ENCODE measurements around the gene TTC12. TPM values are rescaled to one million over a fixed set of nuclear protein-coding genes. Genes with fewer than 3 reads are reported as not detected.
"Not testable (repeated sequence)": the region's sequence is repeated elsewhere in the genome, so short reads cannot be mapped to it uniquely, and the experiment has no call there.

Gene TTC12
- total and polyA plus RNA-seq, 9 donors: 8.1 to 32.5 (median 25.8) TPM

GRCh38 chr11:113289431-113290187 lies 24.8 kb upstream of the TTC12 start:
- TF ChIP-seq, protein P1, sequence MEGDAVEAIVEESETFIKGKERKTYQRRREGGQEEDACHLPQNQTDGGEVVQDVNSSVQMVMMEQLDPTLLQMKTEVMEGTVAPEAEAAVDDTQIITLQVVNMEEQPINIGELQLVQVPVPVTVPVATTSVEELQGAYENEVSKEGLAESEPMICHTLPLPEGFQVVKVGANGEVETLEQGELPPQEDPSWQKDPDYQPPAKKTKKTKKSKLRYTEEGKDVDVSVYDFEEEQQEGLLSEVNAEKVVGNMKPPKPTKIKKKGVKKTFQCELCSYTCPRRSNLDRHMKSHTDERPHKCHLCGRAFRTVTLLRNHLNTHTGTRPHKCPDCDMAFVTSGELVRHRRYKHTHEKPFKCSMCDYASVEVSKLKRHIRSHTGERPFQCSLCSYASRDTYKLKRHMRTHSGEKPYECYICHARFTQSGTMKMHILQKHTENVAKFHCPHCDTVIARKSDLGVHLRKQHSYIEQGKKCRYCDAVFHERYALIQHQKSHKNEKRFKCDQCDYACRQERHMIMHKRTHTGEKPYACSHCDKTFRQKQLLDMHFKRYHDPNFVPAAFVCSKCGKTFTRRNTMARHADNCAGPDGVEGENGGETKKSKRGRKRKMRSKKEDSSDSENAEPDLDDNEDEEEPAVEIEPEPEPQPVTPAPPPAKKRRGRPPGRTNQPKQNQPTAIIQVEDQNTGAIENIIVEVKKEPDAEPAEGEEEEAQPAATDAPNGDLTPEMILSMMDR (IDR thresholded peaks at IDR 0.05): peak; percentile 78 to 87 (median 82)
- no peak for TF ChIP-seq POLR2A (IDR thresholded peaks at IDR 0.05)
- H3K36me3 ChIP-seq: no peaks in the 10 kb centered on the region
- no peak overlapping the region for H3K27ac ChIP-seq
- WGBS, 3 donors: 49 to 59% (median 58%) methylated on average over 10 of the region's 10 CpGs
- no peaks in the 10 kb centered on the region for H3K27me3 ChIP-seq
- H3K4me1 ChIP-seq (ENCODE audit: insufficient read depth): no peaks in the 10 kb centered on the region
- H3K9me3 ChIP-seq: no peaks in the 10 kb centered on the region
- peak; percentile 42 to 82 (median 64) for DNase-seq
- intact Hi-C loops (cut with DNase I): loop anchor here in 3 of 4 donors (5.0 to 10.0 kb wide), 5 partner anchors 702 to 1075 kb away; no protein-coding TSS in a partner anchor
- H3K4me3 ChIP-seq: no peak overlapping the region

DNA sequence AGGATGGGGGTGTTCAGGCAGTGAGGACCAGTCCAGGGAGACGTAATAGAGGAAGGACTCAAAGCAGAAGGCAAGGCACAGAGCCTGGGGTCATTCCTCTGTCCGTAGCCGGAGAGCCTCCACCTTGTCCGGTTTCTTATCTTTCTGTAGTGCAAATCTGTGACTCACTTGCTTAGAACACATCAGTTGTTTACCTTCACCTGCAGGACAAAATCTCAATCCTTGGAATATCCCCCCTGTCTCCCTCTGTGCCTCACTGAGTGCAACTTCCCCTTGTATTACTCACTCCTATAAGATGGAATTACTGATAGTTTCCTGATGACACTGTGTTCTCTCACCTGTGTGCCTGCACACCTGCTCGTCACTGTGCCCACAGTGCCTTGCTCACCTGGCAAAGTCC lies 20.4 kb upstream of the TTC12 start:
- intact Hi-C loops (cut with DNase I): loop anchor here in 2 of 4 donors (10.0 kb wide), 2 partner anchors 709 to 1079 kb away; no protein-coding TSS in a partner anchor
- Histone ChIP-seq H3K27ac (no peak overlapping the region), H3K36me3 (no peaks in the 10 kb centered on the region), H3K27me3 (no peaks in the 10 kb centered on the region), H3K4me3 (no peak overlapping the region), H3K4me1 (ENCODE audit: insufficient read depth) (peaks cover 6% of the 10 kb centered on the region), H3K9me3 (no peaks in the 10 kb centered on the region)
- TF ChIP-seq, protein P1 (IDR thresholded peaks at IDR 0.05): no peak
- TF ChIP-seq EP300 (IDR thresholded peaks at IDR 0.05) (no peak), POLR2A (IDR thresholded peaks at IDR 0.05) (no peak)
- WGBS, 3 donors: 70 to 90% (median 85%) methylated on average over 5 of the region's 5 CpGs
- DNase-seq: no peak

GRCh38 chr11:113295993-113296392 lies 18.4 kb upstream of the TTC12 start:
- Histone ChIP-seq H3K4me3 (no peak overlapping the region), H3K27me3 (no peaks in the 10 kb centered on the region), H3K36me3 (no peaks in the 10 kb centered on the region), H3K9me3 (no peaks in the 10 kb centered on the region), H3K27ac (no peak overlapping the region), H3K4me1 (ENCODE audit: insufficient read depth) (peaks cover 6% of the 10 kb centered on the region)
- intact Hi-C loops (cut with DNase I): loop anchor here in 2 of 4 donors (10.0 kb wide), 2 partner anchors 711 to 1081 kb away; no protein-coding TSS in a partner anchor
- no peak for TF ChIP-seq EP300 (IDR thresholded peaks at IDR 0.05)
- TF ChIP-seq POLR2A (IDR thresholded peaks at IDR 0.05): no peak
- TF ChIP-seq, protein P1 (IDR thresholded peaks at IDR 0.05): no peak
- DNase-seq: no peak
- 56 to 71% (median 66%) methylated on average over 7 of the region's 7 CpGs for WGBS, 3 donors

DNA sequence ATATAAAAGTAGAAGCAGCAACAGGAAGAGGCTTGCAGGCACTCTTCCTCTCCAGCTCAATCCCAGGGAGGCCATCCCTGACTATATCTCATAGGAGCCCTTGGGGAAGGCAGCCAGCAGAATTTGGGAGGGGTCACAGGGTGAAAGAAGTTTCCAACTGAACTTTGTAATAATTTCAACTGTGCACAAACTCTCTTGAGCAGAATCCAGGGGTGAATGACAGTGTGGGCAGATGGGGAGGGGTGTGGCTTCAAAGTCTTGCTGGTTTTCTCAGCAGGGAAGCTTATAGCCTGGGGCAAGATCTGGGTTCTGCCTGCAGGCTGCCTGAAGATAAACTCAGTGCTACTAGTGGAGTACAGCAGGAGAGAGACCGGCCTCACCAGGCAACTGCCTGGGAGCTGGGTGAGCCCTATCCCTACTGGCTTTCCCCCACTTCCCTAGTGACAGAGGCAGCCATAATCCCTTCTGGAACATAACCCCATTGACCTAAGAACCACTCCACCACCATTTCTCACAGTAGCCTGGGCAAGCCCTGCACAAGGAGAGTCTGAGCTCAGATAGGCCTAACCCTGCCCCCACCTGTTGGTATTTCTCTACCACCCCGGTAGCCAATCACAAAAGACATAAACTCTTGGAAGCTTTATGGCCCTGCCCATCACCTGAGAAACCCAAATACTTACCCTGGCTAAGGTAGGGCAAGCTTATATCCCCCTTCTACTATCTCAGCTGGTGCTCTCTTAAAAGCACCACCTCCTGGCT lies 17.8 kb upstream of the TTC12 start:
- TF ChIP-seq, protein P1 (IDR thresholded peaks at IDR 0.05): no peak
- TF ChIP-seq POLR2A (IDR thresholded peaks at IDR 0.05): no peak
- no peak for TF ChIP-seq EP300 (IDR thresholded peaks at IDR 0.05)
- DNase-seq: peak; percentile 38 to 69 (median 64)
- intact Hi-C loops (cut with DNase I): loop anchor here in 2 of 4 donors (10.0 kb wide), 2 partner anchors 712 to 1082 kb away; no protein-coding TSS in a partner anchor
- Histone ChIP-seq H3K27ac (peak overlapping the region in 1 of 2 donors; percentile 7), H3K36me3 (no peaks in the 10 kb centered on the region), H3K4me3 (no peak overlapping the region), H3K9me3 (no peaks in the 10 kb centered on the region), H3K27me3 (no peaks in the 10 kb centered on the region), H3K4me1 (ENCODE audit: insufficient read depth) (peaks cover 6% of the 10 kb centered on the region)
- WGBS, 3 donors: 63 to 88% (median 80%) methylated on average over 2 of the region's 2 CpGs

- H3K36me3 ChIP-seq; H3K27me3 ChIP-seq; H3K4me3 ChIP-seq; H3K27ac ChIP-seq; DNase-seq; H3K4me1 ChIP-seq (ENCODE audit: insufficient read depth); H3K9me3 ChIP-seq: not testable (repeated sequence)
- intact Hi-C loops (cut with DNase I): loop anchor here in 2 of 4 donors (10.0 kb wide), 2 partner anchors 714 to 1084 kb away; no protein-coding TSS in a partner anchor
- 90 to 94% (median 92%) methylated on average over 3 of the region's 3 CpGs for WGBS, 3 donors
Measured at GRCh38 chr11:113298496-113298895, 15.9 kb upstream of the TTC12 start.
